ENCODE measurements around the gene HOXA5. TPM values are rescaled to one million over a fixed set of nuclear protein-coding genes. Genes with fewer than 3 reads are reported as not detected.

Gene HOXA5
- total RNA-seq, 2 experiments from 2014 or later: 3.4 to 7.4 TPM

DNA sequence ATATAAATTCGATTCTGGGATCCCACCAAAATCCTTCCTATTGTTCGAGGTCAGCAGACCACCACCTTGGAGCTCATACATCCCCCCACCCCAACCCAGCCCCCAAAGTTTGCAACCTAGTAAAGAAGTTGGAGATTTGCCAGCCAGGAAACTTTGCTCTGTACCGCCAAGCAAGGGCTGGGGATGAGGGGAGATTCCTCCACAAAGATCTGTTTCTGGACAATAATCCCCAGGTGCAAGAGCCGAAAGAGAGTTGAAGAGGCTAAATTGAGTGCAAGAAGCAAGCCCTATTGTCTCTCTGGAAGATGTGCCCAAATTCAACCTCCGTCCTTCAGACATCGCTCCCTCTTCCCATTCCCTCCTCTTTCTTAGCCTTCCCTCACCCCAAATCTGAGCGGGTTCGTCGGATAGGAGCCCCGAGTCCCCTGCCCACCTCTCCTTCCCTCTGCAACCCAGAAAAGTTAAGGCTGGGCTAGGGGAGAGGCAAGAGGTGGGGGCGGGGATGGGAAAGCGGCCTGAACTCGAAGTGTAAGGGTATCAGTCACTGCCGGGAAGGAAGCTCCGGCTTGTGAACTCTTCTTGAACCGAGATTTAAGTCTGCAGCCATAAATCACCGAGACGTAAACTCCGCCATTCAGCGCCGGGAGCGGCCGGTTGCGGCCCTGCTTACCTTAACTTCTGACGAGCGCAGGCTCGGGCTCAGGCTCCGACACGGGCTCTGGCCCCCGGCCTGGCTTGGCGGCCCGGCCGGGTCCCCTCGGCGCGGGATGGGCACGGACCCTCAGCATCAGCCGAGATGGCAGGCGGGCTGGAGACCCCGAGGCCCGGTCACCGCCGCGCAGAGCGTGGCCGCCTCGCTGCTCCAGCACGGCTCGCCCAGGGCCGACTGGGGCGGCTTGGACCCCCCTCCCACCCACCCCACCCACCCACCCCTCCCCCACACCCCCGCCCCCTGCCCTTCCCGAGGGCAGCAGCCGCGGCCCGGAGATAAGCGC is 30.2 kb downstream of the HOXA5 start:
- TF ChIP-seq, protein P1, sequence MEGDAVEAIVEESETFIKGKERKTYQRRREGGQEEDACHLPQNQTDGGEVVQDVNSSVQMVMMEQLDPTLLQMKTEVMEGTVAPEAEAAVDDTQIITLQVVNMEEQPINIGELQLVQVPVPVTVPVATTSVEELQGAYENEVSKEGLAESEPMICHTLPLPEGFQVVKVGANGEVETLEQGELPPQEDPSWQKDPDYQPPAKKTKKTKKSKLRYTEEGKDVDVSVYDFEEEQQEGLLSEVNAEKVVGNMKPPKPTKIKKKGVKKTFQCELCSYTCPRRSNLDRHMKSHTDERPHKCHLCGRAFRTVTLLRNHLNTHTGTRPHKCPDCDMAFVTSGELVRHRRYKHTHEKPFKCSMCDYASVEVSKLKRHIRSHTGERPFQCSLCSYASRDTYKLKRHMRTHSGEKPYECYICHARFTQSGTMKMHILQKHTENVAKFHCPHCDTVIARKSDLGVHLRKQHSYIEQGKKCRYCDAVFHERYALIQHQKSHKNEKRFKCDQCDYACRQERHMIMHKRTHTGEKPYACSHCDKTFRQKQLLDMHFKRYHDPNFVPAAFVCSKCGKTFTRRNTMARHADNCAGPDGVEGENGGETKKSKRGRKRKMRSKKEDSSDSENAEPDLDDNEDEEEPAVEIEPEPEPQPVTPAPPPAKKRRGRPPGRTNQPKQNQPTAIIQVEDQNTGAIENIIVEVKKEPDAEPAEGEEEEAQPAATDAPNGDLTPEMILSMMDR (conservative IDR thresholded peaks at IDR 0.05; ENCODE audit: low read length): no peak
- TF ChIP-seq EZH2phosphoT487 (IDR thresholded peaks at IDR 0.05; ENCODE audit: borderline replicate concordance, low read depth, low read length): no peak
- no peak overlapping the region for H2AFZ ChIP-seq (ENCODE audit: low read length)
- H3K79me2 ChIP-seq (ENCODE audit: insufficient read depth, low read depth, low read length): no peaks in the 10 kb centered on the region
- H3K9me3 ChIP-seq (ENCODE audit: low read length): no peaks in the 10 kb centered on the region
- intact Hi-C loops (cut with micrococcal nuclease; ENCODE audit: unreplicated experiment): no loop called here
- H3K27ac ChIP-seq (ENCODE audit: low read depth, low read length, poor library complexity, severe bottlenecking): no peak overlapping the region
- no TSS peak for BruUV-seq (replicated peaks)
- H3K4me3 ChIP-seq (ENCODE audit: low read depth, low read length, poor library complexity, severe bottlenecking): no peak overlapping the region
- ChIA-PET CTCF (ENCODE audit: unreplicated experiment) (no interaction called here), POLR2A (interaction anchor here (0.5 kb wide), 1 partner anchor 40 kb away, joined by 5 read pairs; no protein-coding TSS in a partner anchor)
- H3K9me2 ChIP-seq (ENCODE audit: insufficient read depth, low read length): no peaks in the 10 kb centered on the region
- no peaks in the 10 kb centered on the region for H4K20me1 ChIP-seq (ENCODE audit: insufficient read depth, low read length)
- no peak overlapping the region for H3K4me2 ChIP-seq (ENCODE audit: low read length)
- no peak for DNase-seq (ENCODE audit: low spot score)
- H3K4me1 ChIP-seq (ENCODE audit: insufficient read depth, low read length, poor library complexity, severe bottlenecking): no peaks in the 10 kb centered on the region
- no peaks in the 10 kb centered on the region for H3K36me3 ChIP-seq (ENCODE audit: insufficient read depth, low read length)

DNA sequence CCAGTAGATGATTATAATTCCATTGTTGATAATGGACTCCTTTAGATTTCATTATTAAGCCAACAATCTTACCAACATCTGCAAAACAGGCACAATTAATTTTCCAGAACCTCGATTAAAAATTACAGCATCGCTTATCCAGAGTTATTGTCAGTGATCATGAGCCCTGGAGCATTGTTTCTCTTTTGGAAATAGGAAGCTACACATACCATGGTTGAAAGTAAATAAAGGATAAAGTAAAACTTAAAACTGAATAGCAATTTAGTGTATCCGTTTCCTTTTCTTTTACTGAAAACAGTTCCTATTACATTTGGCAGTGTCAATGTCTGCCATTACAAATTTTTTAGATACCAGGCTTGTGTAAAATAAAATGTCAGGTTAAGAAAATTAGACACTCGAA is 31.1 kb downstream of the HOXA5 start:
- Histone ChIP-seq H3K9me2 (ENCODE audit: insufficient read depth, low read length) (no peaks in the 10 kb centered on the region), H3K9me3 (ENCODE audit: low read length) (no peaks in the 10 kb centered on the region), H2AFZ (ENCODE audit: low read length) (no peak overlapping the region), H3K36me3 (ENCODE audit: insufficient read depth, low read length) (no peaks in the 10 kb centered on the region), H3K4me2 (ENCODE audit: low read length) (no peak overlapping the region), H4K20me1 (ENCODE audit: insufficient read depth, low read length) (no peaks in the 10 kb centered on the region), H3K4me1 (ENCODE audit: insufficient read depth, low read length, poor library complexity, severe bottlenecking) (no peaks in the 10 kb centered on the region), H3K79me2 (ENCODE audit: insufficient read depth, low read depth, low read length) (no peaks in the 10 kb centered on the region), H3K27ac (ENCODE audit: low read depth, low read length, poor library complexity, severe bottlenecking) (no peak overlapping the region), H3K4me3 (ENCODE audit: low read depth, low read length, poor library complexity, severe bottlenecking) (no peak overlapping the region)
- DNase-seq (ENCODE audit: low spot score): no peak
- intact Hi-C loops (cut with micrococcal nuclease; ENCODE audit: unreplicated experiment): no loop called here
- no peak for TF ChIP-seq EZH2phosphoT487 (IDR thresholded peaks at IDR 0.05; ENCODE audit: borderline replicate concordance, low read depth, low read length)
- TF ChIP-seq, protein P1 (conservative IDR thresholded peaks at IDR 0.05; ENCODE audit: low read length): no peak
- no TSS peak for BruUV-seq (replicated peaks)
- ChIA-PET POLR2A (interaction anchor here (0.5 kb wide), 1 partner anchor 39 kb away, joined by 5 read pairs; no protein-coding TSS in a partner anchor), CTCF (ENCODE audit: unreplicated experiment) (no interaction called here)

DNA sequence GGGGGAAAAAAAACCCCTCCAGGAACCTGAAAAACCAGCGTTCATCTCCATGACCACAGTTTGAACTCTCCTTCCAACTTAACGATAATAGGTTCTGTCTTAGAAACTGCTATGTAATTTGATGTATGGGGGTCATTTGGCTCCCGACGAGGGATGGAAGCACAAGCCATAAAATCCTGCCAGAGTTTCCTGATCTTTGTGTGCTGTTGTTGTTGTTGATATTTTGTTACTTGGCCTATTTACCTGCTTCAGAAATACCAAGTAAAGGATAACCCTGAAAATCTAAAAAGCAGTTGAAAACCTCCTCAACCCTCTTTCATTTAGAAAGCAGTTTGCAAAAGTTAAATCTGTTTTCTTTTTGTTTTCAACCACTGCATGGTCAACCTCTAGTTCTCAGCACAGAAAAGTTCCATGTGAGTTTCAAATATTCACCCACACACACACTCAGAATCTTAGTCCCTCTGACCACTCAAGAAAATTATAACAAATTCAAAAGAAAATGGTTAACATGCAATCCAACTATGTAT is 31.7 kb downstream of the HOXA5 start:
- H3K4me1 ChIP-seq (ENCODE audit: insufficient read depth, low read length, poor library complexity, severe bottlenecking): no peaks in the 10 kb centered on the region
- H2AFZ ChIP-seq (ENCODE audit: low read length): no peak overlapping the region
- H3K27ac ChIP-seq (ENCODE audit: low read depth, low read length, poor library complexity, severe bottlenecking): no peak overlapping the region
- intact Hi-C loops (cut with micrococcal nuclease; ENCODE audit: unreplicated experiment): no loop called here
- no TSS peak for BruUV-seq (replicated peaks)
- H3K4me3 ChIP-seq (ENCODE audit: low read depth, low read length, poor library complexity, severe bottlenecking): no peak overlapping the region
- ChIA-PET POLR2A (no interaction called here), CTCF (ENCODE audit: unreplicated experiment) (no interaction called here)
- no peak overlapping the region for H3K4me2 ChIP-seq (ENCODE audit: low read length)
- no peaks in the 10 kb centered on the region for H3K9me3 ChIP-seq (ENCODE audit: low read length)
- H3K36me3 ChIP-seq (ENCODE audit: insufficient read depth, low read length): no peaks in the 10 kb centered on the region
- H3K9me2 ChIP-seq (ENCODE audit: insufficient read depth, low read length): no peaks in the 10 kb centered on the region
- no peaks in the 10 kb centered on the region for H3K79me2 ChIP-seq (ENCODE audit: insufficient read depth, low read depth, low read length)
- TF ChIP-seq, protein P1 (conservative IDR thresholded peaks at IDR 0.05; ENCODE audit: low read length): no peak
- no peak for TF ChIP-seq EZH2phosphoT487 (IDR thresholded peaks at IDR 0.05; ENCODE audit: borderline replicate concordance, low read depth, low read length)
- no peaks in the 10 kb centered on the region for H4K20me1 ChIP-seq (ENCODE audit: insufficient read depth, low read length)
- no peak for DNase-seq (ENCODE audit: low spot score)

All from OCI-LY7 (cell line).